Measurements from ENCODE around the gene BCAT1. TPM values are rescaled to one million over a fixed set of nuclear protein-coding genes. Genes with fewer than 3 reads are reported as not detected.
A peak's percentile ranks its signal among the peaks of the same experiment; 100 is the strongest.

The BCAT1 gene
- total and polyA plus RNA-seq, 9 of the 15 experiments (the other 6 are each of a cell fraction or from before 2014, with no cell fraction given) = 38.5 to 157 (median 66.8) TPM

DNA sequence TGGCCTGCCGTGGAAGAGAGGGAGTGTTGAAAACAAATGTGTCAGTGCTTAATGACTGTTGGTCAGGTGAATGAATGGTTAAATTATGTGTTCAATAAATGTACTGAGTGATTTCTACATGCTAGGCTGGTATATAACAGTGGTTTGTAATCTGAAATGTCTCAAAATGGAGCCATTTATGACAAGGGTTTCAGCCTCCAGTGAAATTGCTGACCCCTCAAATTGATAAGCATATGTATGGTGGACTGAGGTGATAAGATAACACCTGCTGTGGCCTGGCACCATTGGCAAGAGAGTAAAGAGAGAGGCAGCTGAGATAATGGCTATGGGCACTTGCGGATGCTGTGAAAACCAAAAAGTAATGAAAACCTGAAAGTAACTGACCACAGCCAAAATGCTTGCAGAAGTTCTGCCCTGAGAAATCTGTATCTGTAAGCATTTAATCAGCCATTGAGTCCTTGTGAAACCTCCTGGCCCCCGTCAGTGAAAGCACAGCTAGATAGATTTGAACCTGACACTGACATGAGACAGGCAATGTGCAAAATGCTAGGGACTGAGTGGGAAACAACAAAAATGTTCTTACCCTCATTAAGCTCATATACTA, 1.4 kb upstream of the BCAT1 start:
- Histone ChIP-seq H3K79me2 (ENCODE audit: control insufficient read depth, insufficient read depth, low read length) (peaks cover 41% of the 10 kb centered on the region), H3K9me1 (ENCODE audit: control insufficient read depth, insufficient read depth, low read length) (no peaks in the 10 kb centered on the region), H3K9ac (ENCODE audit: insufficient read depth in 1 of 2, low read depth in 2 of 2, low read length in 2 of 2) (peak overlapping the region; percentile 43 to 94; a peak in 3 of 4 replicates), H3K4me3 (no peak overlapping the region), H3K4me1 (replicated peaks in 1 of 2; ENCODE audit: control insufficient read depth in 2 of 2, insufficient read depth in 2 of 2, low read length in 2 of 2) (peaks cover 37 to 45% of the 10 kb centered on the region in 2 experiments), H4K20me1 (replicated peaks; ENCODE audit: control insufficient read depth, insufficient read depth, low read length) (no peaks in the 10 kb centered on the region), H3K4me2 (ENCODE audit: insufficient read depth, low read length) (peak overlapping the region; percentile 93), H3K27ac (ENCODE audit: extremely low read depth, low read depth, low read length) (peak overlapping the region; percentile 90), H2AFZ (ENCODE audit: low read depth, low read length) (peak overlapping the region; percentile 67), H3K36me3 (ENCODE audit: control insufficient read depth, insufficient read depth, low read length) (peaks cover 11% of the 10 kb centered on the region; the same call in 2 of the 3 replicates), H3K9me3 (replicated peaks; ENCODE audit: control insufficient read depth, insufficient read depth, low read depth, low read length) (no peaks in the 10 kb centered on the region), H3K27me3 (ENCODE audit: control insufficient read depth in 2 of 2, insufficient read depth in 2 of 2, low read length in 2 of 2) (no peaks in the 10 kb centered on the region)
- DNase-seq (ENCODE audit: extremely low read depth in 1 of 4, low spot score in 3 of 4) (peak in 2 of 4 experiments; percentile 19 to 64), ATAC-seq (no peak), FAIRE-seq (peak; percentile 44)
- WGBS (ENCODE audit: insufficient coverage, low coverage, missing lambda C conversion rate) = 2% methylated on average over 3 of the region's 3 CpGs
- intact Hi-C loops (cut with micrococcal nuclease) (loop anchor here (5.0 kb wide), 1 partner anchor 98 kb away; no protein-coding TSS in a partner anchor), in situ Hi-C loops (cut with MboI) (no loop called here)
- no TSS peak for BruUV-seq (replicated peaks)
- CTCF ChIA-PET (ENCODE audit: low intra/inter-chr PET ratio) = no interaction called here
- POLR2A ChIA-PET = interaction anchor here (0.7 to 2.5 kb wide), 2 partner anchors 12 to 439 kb away, joined by 3 to 6 read pairs; no protein-coding TSS in a partner anchor
- no peak for TF ChIP-seq ZNF740 (CRISPR knock-in tag; IDR thresholded peaks at IDR 0.05)
- TF ChIP-seq ZNF740 (tag; IDR thresholded peaks at IDR 0.05) = 0 out of 4 replicates have a peak, but pooled peaks of 1 of the 2 experiments have one; percentile 28
- 0 out of 2 replicates have a peak, but pooled peaks have one; percentile 27 for TF ChIP-seq DIDO1 (tag; IDR thresholded peaks at IDR 0.05; ENCODE audit: low read depth)
- TF ChIP-seq, protein P1, sequence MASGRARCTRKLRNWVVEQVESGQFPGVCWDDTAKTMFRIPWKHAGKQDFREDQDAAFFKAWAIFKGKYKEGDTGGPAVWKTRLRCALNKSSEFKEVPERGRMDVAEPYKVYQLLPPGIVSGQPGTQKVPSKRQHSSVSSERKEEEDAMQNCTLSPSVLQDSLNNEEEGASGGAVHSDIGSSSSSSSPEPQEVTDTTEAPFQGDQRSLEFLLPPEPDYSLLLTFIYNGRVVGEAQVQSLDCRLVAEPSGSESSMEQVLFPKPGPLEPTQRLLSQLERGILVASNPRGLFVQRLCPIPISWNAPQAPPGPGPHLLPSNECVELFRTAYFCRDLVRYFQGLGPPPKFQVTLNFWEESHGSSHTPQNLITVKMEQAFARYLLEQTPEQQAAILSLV (tag; IDR thresholded peaks at IDR 0.05) = peak; percentile 60; the same call in 1 of the 2 replicates
- TF ChIP-seq DMBX1 (CRISPR knock-in tag; IDR thresholded peaks at IDR 0.05; ENCODE audit: borderline replicate concordance) = peak; percentile 79; the same call in 1 of the 2 replicates
- 0 out of 2 replicates have a peak, but pooled peaks have one; percentile 39 for TF ChIP-seq SOX6 (IDR thresholded peaks at IDR 0.05)
- TF ChIP-seq NCOA6 (IDR thresholded peaks at IDR 0.05) = no peak
- TF ChIP-seq KDM1A (IDR thresholded peaks at IDR 0.05) = peak; percentile 57 to 61; a peak in 3 of 4 replicates
- peak; percentile 93 for TF ChIP-seq ARID1B (IDR thresholded peaks at IDR 0.05)
- TF ChIP-seq NFE2 (IDR thresholded peaks at IDR 0.05; ENCODE audit: low read depth) = 0 out of 2 replicates have a peak, but pooled peaks have one; percentile 40
- TF ChIP-seq HDAC2 (IDR thresholded peaks at IDR 0.05) = 0 out of 2 replicates have a peak, but pooled peaks have one; percentile 16
- TF ChIP-seq LEF1 (IDR thresholded peaks at IDR 0.05) = no peak
- TF ChIP-seq C11orf30 (IDR thresholded peaks at IDR 0.05; ENCODE audit: low read depth) = peak; percentile 95
- peak; percentile 72; the same call in 1 of the 2 replicates for TF ChIP-seq MAFK (IDR thresholded peaks at IDR 0.05; ENCODE audit: low read length)
- peak; percentile 61; the same call in 1 of the 2 replicates for TF ChIP-seq POLR2AphosphoS5 (IDR thresholded peaks at IDR 0.05; ENCODE audit: control insufficient read depth, insufficient read depth, low read depth, low read length)
- TF ChIP-seq GATAD2A (IDR thresholded peaks at IDR 0.05) = peak; percentile 85; the same call in 1 of the 2 replicates
- TF ChIP-seq, protein P2, sequence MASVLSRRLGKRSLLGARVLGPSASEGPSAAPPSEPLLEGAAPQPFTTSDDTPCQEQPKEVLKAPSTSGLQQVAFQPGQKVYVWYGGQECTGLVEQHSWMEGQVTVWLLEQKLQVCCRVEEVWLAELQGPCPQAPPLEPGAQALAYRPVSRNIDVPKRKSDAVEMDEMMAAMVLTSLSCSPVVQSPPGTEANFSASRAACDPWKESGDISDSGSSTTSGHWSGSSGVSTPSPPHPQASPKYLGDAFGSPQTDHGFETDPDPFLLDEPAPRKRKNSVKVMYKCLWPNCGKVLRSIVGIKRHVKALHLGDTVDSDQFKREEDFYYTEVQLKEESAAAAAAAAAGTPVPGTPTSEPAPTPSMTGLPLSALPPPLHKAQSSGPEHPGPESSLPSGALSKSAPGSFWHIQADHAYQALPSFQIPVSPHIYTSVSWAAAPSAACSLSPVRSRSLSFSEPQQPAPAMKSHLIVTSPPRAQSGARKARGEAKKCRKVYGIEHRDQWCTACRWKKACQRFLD (CRISPR knock-in tag; IDR thresholded peaks at IDR 0.05) = peak; percentile 67
- 0 out of 2 replicates have a peak, but pooled peaks have one; percentile 23 for TF ChIP-seq SMAD3 (CRISPR knock-in tag; conservative IDR thresholded peaks at IDR 0.05)
- TF ChIP-seq NCOR1 (IDR thresholded peaks at IDR 0.05) = peak; percentile 85
